ENCODE data around the gene MLF1.

The MLF1 gene

GRCh38 chr3:158574646-158575045, 3.7 kb downstream of the MLF1 start:
- DNase-seq (ENCODE audit: low spot score) = no peak

GRCh38 chr3:158590223-158590622, 19.2 kb downstream of the MLF1 start:
- no peak for DNase-seq (ENCODE audit: low spot score)

GRCh38 chr3:158600787-158601186, 29.8 kb downstream of the MLF1 start:
- no peak for DNase-seq (ENCODE audit: low spot score)

DNA sequence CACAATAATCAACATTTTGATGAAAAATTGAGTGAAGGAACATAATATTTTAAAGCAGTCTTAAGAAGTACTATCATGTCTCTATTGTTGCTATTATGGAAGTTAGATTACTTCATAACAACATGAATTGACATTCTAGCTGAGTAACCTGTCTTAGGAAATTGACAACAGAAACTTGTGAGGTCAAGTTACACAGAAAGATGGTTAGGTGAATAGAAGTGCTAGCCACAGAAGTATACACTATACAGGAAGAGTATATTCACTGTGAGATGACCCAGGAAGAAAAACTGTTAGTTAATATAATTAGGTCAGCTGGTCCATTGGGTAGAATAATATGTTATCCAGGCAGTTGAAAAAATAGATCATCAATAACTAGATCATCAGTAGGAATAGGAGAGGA, 31.2 kb downstream of the MLF1 start:
- no peak for DNase-seq (ENCODE audit: low spot score)

- DNase-seq (ENCODE audit: low spot score) = no peak
Observed at GRCh38 chr3:158617982-158618875, 47.2 kb downstream of the MLF1 start.

DNA sequence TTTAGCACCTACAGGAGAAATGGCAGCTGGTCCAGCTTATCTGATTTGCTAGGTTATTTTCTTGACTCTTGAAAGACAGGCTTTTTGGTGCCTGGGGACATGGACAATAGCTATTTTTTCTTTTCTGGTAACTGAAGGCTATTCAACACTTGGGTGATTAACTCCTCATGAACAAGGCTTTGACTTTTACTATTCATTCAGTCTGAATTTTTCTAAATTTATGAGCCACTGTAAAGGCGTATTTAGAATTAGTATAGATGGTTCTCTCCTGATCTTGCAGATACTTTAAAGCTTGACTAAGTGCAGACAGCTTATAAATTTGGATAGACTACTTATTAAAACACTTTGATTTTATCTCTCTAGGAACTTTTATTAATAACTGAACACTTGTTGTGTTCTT, 54.9 kb downstream of the MLF1 start:
- DNase-seq (ENCODE audit: low spot score) = no peak

DNA sequence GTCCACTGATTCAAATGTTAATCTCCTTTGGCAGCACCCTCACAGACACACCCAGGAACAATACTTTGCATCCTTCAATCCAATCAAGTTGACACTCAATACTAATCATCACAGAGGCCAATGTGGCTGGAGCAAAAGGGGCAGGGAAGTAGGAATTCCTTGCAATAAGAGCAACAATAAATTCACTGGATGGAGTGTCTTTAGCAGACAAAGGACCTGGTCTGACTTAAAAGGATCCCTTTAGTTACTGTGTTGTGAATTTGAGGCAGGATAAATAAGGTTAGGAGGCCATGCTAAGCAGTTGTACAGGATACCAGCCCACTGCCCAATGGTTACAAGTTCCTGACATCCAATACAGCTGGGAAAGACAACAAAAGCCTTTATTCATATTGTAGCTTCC, 61.0 kb downstream of the MLF1 start:
- no peak for DNase-seq (ENCODE audit: low spot score)

- DNase-seq (ENCODE audit: low spot score) = no peak
Observed at GRCh38 chr3:158640646-158641045, 69.7 kb downstream of the MLF1 start.

DNA sequence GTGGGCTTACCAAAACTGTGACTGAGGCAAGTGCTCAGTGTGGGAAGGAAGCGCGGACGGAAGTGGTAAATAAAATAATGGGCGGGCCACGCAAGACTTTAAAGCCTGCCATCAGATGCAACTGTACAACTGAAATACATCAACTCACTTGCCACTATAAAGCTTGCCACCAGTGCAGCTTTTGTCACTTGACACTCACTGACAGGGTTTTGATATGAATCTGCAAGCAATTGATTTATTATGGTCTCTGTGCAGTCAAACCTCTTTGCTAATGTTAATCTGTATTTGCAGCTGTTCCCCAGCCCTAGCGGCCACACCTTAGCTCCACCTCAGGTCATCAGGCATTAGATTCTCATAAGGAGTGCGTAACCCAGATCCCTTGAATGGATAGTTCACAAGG, 71.0 kb downstream of the MLF1 start:
- DNase-seq (ENCODE audit: low spot score) = no peak

DNA sequence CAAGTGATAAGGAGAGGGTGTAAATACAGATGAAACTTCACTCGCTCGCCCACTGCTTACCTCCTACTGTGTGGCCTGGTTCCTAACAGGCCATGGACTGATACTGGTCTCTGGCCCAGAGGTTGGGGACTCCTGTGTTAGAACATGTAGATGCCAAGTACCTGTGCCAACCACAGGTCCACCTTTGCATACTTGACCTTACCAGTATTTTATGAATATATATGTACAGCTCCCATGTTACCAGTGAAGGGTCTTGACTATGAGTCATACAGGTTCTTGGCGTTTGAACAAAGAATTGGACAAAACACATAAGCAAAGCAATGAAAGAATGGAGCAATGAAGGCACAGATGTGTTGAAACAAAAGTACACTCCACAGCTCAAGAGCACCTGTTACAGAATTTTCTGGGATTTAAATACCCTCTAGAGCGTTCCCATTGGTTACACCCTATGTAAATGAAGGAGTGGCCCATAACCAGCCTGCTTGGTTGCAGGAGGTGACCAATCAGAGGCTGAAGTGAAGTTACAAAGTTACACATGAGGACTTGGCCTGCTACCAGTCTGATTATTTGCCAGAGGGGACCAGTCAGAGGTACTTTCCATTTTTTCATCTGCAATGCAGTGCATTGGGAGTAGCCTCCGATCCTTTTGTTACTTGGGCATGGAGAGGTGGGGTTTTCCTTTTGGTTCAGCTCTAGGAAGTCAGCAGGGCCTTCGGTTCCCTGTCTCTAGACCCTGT, 71.6 kb downstream of the MLF1 start:
- no peak for DNase-seq (ENCODE audit: low spot score)

DNA sequence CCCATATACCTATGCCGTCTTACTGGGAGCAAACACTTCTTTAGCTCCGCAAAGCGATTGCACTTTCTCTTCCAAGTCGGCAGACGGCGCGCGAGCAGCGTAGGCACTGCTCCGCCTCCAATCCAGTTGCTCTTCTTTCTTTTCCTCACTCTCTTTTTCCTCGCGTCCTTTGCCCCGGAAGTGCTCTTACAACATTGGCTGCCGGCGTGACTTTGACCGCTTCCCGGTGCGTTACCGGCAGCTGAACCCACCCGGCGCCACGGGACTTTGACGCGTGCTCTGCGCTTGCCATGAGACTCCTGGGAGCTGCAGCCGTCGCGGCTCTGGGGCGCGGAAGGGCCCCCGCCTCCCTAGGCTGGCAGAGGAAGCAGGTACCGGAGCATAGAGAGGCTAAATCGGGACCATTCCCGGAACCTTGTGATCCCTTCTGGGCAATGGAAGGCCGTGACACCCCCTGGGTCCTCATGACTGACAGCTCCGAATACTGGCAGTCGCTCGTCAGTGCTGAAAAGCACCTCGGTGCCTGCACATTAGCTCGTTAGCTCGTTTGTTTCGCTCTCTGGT, 73.4 kb downstream of the MLF1 start, which contains the start of gene GFM1:
Gene GFM1 (plus strand): TSS at position 183 of the 564 bp plus-strand sequence. CDS start 108 bp downstream, at position 291.
- peak; percentile 95 for DNase-seq (ENCODE audit: low spot score)

DNA sequence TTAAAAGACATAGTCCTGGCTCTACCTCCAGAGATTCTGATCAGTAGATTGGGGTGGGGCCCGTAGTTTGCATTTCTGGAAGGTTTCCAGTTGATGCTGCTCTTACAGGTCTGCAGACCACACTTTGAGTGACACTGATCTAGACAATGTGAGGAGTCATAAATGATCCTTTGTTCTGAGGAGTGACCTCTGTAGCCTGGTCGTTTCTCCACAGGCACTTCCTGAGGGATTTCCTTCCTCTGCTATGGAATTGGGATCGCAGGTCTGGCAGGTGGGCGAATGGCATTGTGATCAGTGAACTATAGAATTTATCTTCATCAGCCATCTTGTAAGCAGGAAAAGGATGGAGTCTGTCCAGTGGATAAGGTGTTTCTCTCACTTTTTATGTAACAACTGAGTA, 78.8 kb downstream of the MLF1 start:
- no peak for DNase-seq (ENCODE audit: low spot score)

- no peak for DNase-seq (ENCODE audit: low spot score)
Observed at GRCh38 chr3:158651192-158651591, 80.2 kb downstream of the MLF1 start.

- no peak for DNase-seq (ENCODE audit: low spot score)
Observed at GRCh38 chr3:158652463-158652862, 81.5 kb downstream of the MLF1 start.

Measured in LoVo (cell line).